HepG2 (cell line): Measurements from ENCODE around the gene VPS11. TPM values are rescaled to one million over a fixed set of nuclear protein-coding genes. Genes with fewer than 3 reads are reported as not detected.

ENCODE experiments used
- CEBPG ChIP-seq: IDR thresholded peaks from 2 replicates; pipeline ENCODE4 v1.6.1; 2016
- DR1 ChIP-seq: sonication (generic); formaldehyde crosslinking; IDR thresholded peaks from 2 replicates; pipeline ENCODE4 v1.8.0; 2021; ENCODE audit warnings: mild to moderate bottlenecking, missing genetic modification reagents, inconsistent platforms
- HNRNPLL ChIP-seq: fragments of 200-400 bp; formaldehyde crosslinking; IDR thresholded peaks from 2 replicates; pipeline ENCODE4 v1.6.1; 2017; ENCODE audit warnings: mild to moderate bottlenecking, low read depth, low read length; ENCODE audit not compliant: poor library complexity, severe bottlenecking
- NFKB2 ChIP-seq: sonication (generic); formaldehyde crosslinking; IDR thresholded peaks from 2 replicates; pipeline ENCODE4 v1.4.0; 2020; ENCODE audit warnings: missing genetic modification reagents, borderline replicate concordance
- PHB2 ChIP-seq: fragments of 450-650 bp; IDR thresholded peaks from 2 replicates; pipeline ENCODE4 v1.6.1; 2018; ENCODE audit not compliant: partially characterized antibody
- PHF20 ChIP-seq: sonication (generic); formaldehyde crosslinking; IDR thresholded peaks from 2 replicates; pipeline ENCODE4 v1.5.0; 2020; ENCODE audit warnings: mild to moderate bottlenecking, missing genetic modification reagents
- PHF5A ChIP-seq: IDR thresholded peaks from one replicate; pipeline ENCODE4 v1.6.1; 2018; ENCODE audit warnings: low read depth, missing genetic modification reagents; ENCODE audit not compliant: unreplicated experiment
- SYNCRIP ChIP-seq: fragments of 200-400 bp; formaldehyde crosslinking; IDR thresholded peaks from 2 replicates; pipeline ENCODE4 v1.6.1; 2018; ENCODE audit warnings: mild to moderate bottlenecking, low read depth, low read length; ENCODE audit not compliant: insufficient read depth
- U2AF1 ChIP-seq: fragments of 200-400 bp; formaldehyde crosslinking; optimal IDR thresholded peaks from 2 replicates; pipeline ENCODE3; 2017; ENCODE audit warnings: mild to moderate bottlenecking, low read depth, low read length
- YEATS4 ChIP-seq: sonication (generic); formaldehyde crosslinking; IDR thresholded peaks from 2 replicates; pipeline ENCODE4 v1.4.0; 2020; ENCODE audit warnings: missing genetic modification reagents, borderline replicate concordance
- ZBTB2 ChIP-seq: sonication (generic); formaldehyde crosslinking; IDR thresholded peaks from 2 replicates; pipeline ENCODE4 v1.8.0; 2022; ENCODE audit warnings: low read depth, missing genetic modification reagents
- ZFX ChIP-seq: sonication (generic); formaldehyde crosslinking; IDR thresholded peaks from 2 replicates; pipeline ENCODE4 v1.4.0; 2020; ENCODE audit warnings: mild to moderate bottlenecking, low read depth, missing genetic modification reagents, moderate library complexity
- ZNF136 ChIP-seq: sonication (generic); formaldehyde crosslinking; IDR thresholded peaks from 2 replicates; pipeline ENCODE4 v1.8.1; 2022; ENCODE audit warnings: low read depth, mild to moderate bottlenecking, moderate library complexity, missing genetic modification reagents
- ZNF382 ChIP-seq: sonication (generic); formaldehyde crosslinking; IDR thresholded peaks from 2 replicates; pipeline ENCODE4 v1.5.0; 2020; ENCODE audit warnings: missing genetic modification reagents, mild to moderate bottlenecking, borderline replicate concordance
- ZNF563 ChIP-seq: sonication (generic); formaldehyde crosslinking; IDR thresholded peaks from 2 replicates; pipeline ENCODE4 v1.8.0; 2022; ENCODE audit warnings: mild to moderate bottlenecking, moderate library complexity, missing genetic modification reagents
- ZNF704 ChIP-seq: sonication (generic); formaldehyde crosslinking; IDR thresholded peaks from 2 replicates; pipeline ENCODE4 v1.8.1; 2023; ENCODE audit warnings: mild to moderate bottlenecking, inconsistent platforms, moderate library complexity, missing genetic modification reagents, borderline replicate concordance
- ZNF747 ChIP-seq: sonication (generic); formaldehyde crosslinking; IDR thresholded peaks from 2 replicates; pipeline ENCODE4 v1.8.1; 2023; ENCODE audit warnings: missing genetic modification reagents, mild to moderate bottlenecking, borderline replicate concordance
- ZNF784 ChIP-seq: sonication (generic); formaldehyde crosslinking; IDR thresholded peaks from 2 replicates; pipeline ENCODE4 v1.5.1; 2020; ENCODE audit warnings: missing genetic modification reagents, mild to moderate bottlenecking, borderline replicate concordance
- ZNF816 ChIP-seq: sonication (generic); formaldehyde crosslinking; IDR thresholded peaks from 2 replicates; pipeline ENCODE4 v1.8.0; 2022; ENCODE audit warnings: missing genetic modification reagents, mild to moderate bottlenecking, borderline replicate concordance
- polyA plus RNA-seq, 8 experiments: library from polyadenylated mRNA; depleted of rRNA in 3 of 8; stranded (reverse) in 7 of 8; unstranded in 1 of 8; fragments of >200 nt; fragmentation: Illumina TruSeq in 4 of 8; extraction: Trizol in 4 of 8; gene quantifications; 2 replicates each; pipeline versions ENCODE4 v1.2.1 to v1.2.3, GENCODE V29; 2011 to 2016; ENCODE audit warnings: low read depth in 4 of 8, missing spikeins in 1 of 8, mixed read lengths in 1 of 8; ENCODE audit not compliant: insufficient read depth in 1 of 8
- total RNA-seq, 5 experiments: library from RNA; depleted of rRNA; stranded (reverse); fragments of >200 nt; fragmentation: Illumina TruSeq; extraction: Trizol; gene quantifications; 2 replicates each; pipeline ENCODE4 v1.2.3, GENCODE V29; 2016; ENCODE audit warnings: low read depth in 1 of 5
- TF ChIP-seq, protein P1 (sequence below): sonication (generic); formaldehyde crosslinking; IDR thresholded peaks from 2 replicates; pipeline ENCODE4 v1.4.0; 2020; ENCODE audit warnings: missing genetic modification reagents

Gene VPS11
- total and polyA plus RNA-seq, 2 of the 13 experiments (the other 11 are each of a cell fraction or from before 2014, with no cell fraction given) = 13.7 to 21.6 TPM

DNA sequence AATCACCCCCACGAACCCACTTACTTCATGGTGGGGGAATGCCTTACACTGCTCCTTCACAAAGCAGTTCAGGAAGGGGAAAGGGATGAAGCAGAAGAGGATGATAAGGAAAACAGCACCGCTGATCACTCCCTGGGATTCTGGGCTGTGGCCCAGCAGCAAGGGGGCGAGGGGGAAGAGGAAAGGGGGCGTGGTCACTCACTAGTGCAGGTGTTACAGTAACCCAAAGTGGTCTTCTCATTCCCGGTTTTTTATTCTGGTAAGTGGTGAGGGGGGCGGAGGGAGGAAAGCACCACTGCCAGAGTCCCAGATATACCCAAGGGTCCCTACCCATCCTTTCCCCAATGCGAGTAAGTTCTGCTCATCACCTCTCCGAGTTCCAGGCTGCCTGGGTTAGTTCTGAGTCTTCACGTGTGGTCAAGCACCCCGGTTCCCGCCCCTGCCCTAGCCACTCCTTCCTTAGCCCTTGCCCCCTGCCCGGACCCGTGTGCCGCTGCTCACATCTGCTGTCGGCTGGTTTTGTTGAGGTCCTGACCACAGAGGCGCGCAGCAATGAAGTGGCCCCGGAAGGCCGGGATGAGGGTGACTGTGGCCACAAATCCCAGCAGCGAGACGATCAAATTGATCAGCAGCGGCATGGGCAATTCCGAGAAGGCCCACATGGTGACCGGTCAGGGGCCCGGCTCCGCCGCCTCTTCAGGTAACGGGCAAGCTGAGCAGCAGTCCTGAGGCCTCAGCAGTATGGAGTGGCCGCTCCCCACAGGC is 33.6 kb downstream of the VPS11 start (continued):
- TF ChIP-seq, protein P1, sequence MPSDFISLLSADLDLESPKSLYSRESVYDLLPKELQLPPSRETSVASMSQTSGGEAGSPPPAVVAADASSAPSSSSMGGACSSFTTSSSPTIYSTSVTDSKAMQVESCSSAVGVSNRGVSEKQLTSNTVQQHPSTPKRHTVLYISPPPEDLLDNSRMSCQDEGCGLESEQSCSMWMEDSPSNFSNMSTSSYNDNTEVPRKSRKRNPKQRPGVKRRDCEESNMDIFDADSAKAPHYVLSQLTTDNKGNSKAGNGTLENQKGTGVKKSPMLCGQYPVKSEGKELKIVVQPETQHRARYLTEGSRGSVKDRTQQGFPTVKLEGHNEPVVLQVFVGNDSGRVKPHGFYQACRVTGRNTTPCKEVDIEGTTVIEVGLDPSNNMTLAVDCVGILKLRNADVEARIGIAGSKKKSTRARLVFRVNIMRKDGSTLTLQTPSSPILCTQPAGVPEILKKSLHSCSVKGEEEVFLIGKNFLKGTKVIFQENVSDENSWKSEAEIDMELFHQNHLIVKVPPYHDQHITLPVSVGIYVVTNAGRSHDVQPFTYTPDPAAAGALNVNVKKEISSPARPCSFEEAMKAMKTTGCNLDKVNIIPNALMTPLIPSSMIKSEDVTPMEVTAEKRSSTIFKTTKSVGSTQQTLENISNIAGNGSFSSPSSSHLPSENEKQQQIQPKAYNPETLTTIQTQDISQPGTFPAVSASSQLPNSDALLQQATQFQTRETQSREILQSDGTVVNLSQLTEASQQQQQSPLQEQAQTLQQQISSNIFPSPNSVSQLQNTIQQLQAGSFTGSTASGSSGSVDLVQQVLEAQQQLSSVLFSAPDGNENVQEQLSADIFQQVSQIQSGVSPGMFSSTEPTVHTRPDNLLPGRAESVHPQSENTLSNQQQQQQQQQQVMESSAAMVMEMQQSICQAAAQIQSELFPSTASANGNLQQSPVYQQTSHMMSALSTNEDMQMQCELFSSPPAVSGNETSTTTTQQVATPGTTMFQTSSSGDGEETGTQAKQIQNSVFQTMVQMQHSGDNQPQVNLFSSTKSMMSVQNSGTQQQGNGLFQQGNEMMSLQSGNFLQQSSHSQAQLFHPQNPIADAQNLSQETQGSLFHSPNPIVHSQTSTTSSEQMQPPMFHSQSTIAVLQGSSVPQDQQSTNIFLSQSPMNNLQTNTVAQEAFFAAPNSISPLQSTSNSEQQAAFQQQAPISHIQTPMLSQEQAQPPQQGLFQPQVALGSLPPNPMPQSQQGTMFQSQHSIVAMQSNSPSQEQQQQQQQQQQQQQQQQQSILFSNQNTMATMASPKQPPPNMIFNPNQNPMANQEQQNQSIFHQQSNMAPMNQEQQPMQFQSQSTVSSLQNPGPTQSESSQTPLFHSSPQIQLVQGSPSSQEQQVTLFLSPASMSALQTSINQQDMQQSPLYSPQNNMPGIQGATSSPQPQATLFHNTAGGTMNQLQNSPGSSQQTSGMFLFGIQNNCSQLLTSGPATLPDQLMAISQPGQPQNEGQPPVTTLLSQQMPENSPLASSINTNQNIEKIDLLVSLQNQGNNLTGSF = 0 out of 2 replicates have a peak, but pooled peaks have one; percentile 20
- TF ChIP-seq U2AF1 (peak; percentile 20), DR1 (CRISPR knock-in tag) (no peak), ZNF704 (CRISPR knock-in tag) (no peak), ZNF382 (CRISPR knock-in tag) (no peak), ZBTB2 (peak; percentile 57; the same call in 1 of the 2 replicates), ZNF747 (CRISPR knock-in tag) (0 out of 2 replicates have a peak, but pooled peaks have one; percentile 34), PHB2 (no peak), CEBPG (CRISPR knock-in tag) (no peak), SYNCRIP (no peak), YEATS4 (no peak), PHF20 (CRISPR knock-in tag) (no peak), PHF5A (CRISPR knock-in tag) (no peak), ZNF136 (peak; percentile 80; the same call in 1 of the 2 replicates), ZNF784 (CRISPR knock-in tag) (no peak), ZFX (CRISPR knock-in tag) (peak; percentile 60), NFKB2 (peak; percentile 60; the same call in 1 of the 2 replicates), ZNF816 (CRISPR knock-in tag) (0 out of 2 replicates have a peak, but pooled peaks have one; percentile 60), ZNF563 (CRISPR knock-in tag) (no peak), HNRNPLL (peak; percentile 35)
